Stimulated activated CD4-positive, alpha-beta T cell treated with anti-CD3 and anti-CD28 coated beads, Interleukin-2, amount 100 ng/mL, for 48 hours (primary cell): ENCODE results near the gene GUCY1A2.

Experiments used
- DNase-seq, 2 donors: peaks; one replicate each; pipeline ENCODE4 v3.0.0-alpha.2; 2020

Gene GUCY1A2

DNA sequence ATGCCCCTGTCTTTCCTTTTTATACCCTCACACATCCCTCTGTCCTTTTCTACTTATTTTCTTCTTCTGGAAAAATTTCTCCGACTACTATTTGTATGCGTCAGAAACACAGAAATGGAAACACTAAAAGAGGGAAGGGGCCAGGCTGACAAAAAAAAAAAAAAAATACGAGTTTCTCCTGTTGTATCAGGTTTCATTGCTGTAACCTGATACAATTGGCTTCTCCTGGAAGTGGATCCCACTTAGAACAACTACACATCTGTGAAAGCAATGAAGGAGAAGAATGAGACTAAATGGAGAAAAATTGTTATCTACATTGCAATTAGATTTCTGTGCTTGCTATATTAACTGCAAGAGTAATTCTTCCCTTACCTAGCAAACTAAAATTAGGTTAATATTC lies 393.9 kb downstream of the GUCY1A2 start:
- no peak for DNase-seq
